ENCODE results near the gene ZMYND19. TPM values are rescaled to one million over a fixed set of nuclear protein-coding genes. Genes with fewer than 3 reads are reported as not detected.
"Not testable (repeated sequence)": the region's sequence is repeated elsewhere in the genome, so short reads cannot be mapped to it uniquely, and the experiment has no call there.

Gene ZMYND19
- polyA plus RNA-seq, 2 donors: 25.9 to 33.2 TPM

DNA sequence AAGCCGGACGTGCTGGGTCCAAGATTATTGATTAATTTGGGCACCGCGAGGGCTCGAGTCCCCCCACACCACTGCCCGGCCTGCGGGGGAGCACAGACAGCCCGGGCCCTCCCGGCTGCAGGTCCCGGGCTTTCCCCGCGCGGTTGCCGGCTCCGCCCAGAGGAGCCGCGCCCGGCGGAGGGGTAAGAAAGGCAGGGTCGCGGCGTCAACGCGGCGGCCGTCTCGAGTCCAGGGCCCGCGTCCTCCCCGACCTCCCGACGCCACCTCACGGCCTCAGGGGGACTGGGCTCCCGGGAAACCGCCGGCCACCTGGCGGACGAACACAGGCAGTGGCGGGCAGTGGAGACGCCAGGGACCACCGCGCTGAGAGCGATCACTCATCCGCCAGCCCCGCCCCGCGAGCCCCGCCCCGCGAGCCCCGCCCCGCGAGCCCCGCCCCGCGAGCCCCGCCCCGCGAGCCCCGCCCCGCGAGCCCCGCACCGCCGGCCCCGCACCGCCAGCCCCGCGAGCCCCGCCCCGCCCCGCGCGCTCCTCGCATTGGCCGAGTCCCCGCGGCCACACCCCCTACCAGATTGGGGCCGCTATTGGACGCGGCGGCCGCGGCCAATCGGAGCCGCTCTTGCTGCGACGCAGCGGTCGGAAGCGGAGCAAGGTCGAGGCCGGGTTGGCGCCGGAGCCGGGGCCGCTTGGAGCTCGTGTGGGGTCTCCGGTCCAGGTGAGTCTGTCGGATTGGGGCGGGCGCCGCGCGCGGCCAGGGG lies 38.9 kb downstream of the ZMYND19 start, which contains the start of gene MRPL41:
Gene MRPL41 (plus strand): TSS at position 616 of the 758 bp plus-strand sequence. CDS start 203 bp downstream, outside the sequence.
- H3K4me3 ChIP-seq (ENCODE audit: low read depth in 1 of 2, low read length in 2 of 2): peak within 1 kb of the TSS; percentile 69 to 89
- no peaks in the 10 kb centered on the region for H3K27me3 ChIP-seq (ENCODE audit: control insufficient read depth in 1 of 2, insufficient read depth in 2 of 2, low read length in 2 of 2)
- H3K27ac ChIP-seq (ENCODE audit: low read depth in 2 of 2, low read length in 1 of 2): peak within 1 kb of the TSS; percentile 87 to 92
- H3K9me3 ChIP-seq (ENCODE audit: control insufficient read depth in 2 of 2, insufficient read depth in 1 of 2, low read depth in 1 of 2, low read length in 1 of 2): no peaks in the 10 kb centered on the region
- 1% methylated on average over 45 to 106 of the region's 106 CpGs for WGBS, 2 donors
- H3K4me1 ChIP-seq (ENCODE audit: control insufficient read depth in 2 of 2, insufficient read depth in 2 of 2, low read length in 1 of 2): peaks cover 0 to 17% of the 10 kb centered on the region in 2 donors
- peaks cover 6 to 15% of the 10 kb centered on the region in 2 donors for H3K36me3 ChIP-seq (ENCODE audit: control insufficient read depth in 2 of 2, insufficient read depth in 2 of 2, low read length in 1 of 2)

DNA sequence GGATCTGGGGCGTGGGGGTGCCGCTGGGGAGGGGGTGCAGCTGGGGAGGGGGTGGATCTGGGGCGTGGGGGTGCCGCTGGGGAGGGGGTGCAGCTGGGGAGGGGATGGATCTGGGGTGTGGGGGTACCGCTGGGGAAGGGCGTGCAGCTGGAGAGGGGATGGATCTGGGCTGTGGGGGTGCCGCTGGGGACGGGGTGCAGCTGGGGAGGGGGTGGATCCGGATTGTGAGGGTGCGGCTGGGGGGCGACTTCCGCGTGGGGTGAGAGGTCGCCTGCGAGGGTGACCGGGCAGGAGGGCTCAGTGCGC lies 39.4 kb downstream of the ZMYND19 start:
- H3K27me3 ChIP-seq (ENCODE audit: control insufficient read depth in 1 of 2, insufficient read depth in 2 of 2, low read length in 2 of 2); H3K36me3 ChIP-seq (ENCODE audit: control insufficient read depth in 2 of 2, insufficient read depth in 2 of 2, low read length in 1 of 2); H3K9me3 ChIP-seq (ENCODE audit: control insufficient read depth in 2 of 2, insufficient read depth in 1 of 2, low read depth in 1 of 2, low read length in 1 of 2): not testable (repeated sequence)
- H3K27ac ChIP-seq (ENCODE audit: low read depth in 2 of 2, low read length in 1 of 2): peak overlapping the region; percentile 87 to 92
- WGBS, 2 donors: 0% methylated on average over 4 to 16 of the region's 17 CpGs
- peaks cover 0 to 12% of the 10 kb centered on the region in 2 donors for H3K4me1 ChIP-seq (ENCODE audit: control insufficient read depth in 2 of 2, insufficient read depth in 2 of 2, low read length in 1 of 2)
- peak overlapping the region; percentile 69 to 70 for H3K4me3 ChIP-seq (ENCODE audit: low read depth in 1 of 2, low read length in 2 of 2)

DNA sequence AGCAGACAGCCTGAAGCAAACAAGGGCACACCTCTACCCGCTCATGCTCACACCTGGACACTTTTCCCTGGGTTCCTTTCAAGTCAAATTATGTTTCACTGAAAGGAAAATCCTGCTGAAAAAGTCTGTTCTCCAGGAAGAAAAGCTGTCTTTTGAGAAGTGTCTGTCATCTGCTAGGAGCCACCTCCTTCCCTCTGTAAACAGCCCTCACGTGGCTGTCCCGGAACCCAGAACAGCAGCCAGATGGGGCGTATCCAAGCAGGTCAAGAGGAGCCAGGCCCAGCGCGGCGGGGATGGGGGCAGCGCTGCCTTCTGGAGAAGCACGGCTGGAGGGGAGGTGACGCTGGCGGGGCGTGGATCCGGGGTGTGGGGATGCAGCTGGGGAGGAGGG lies 40.1 kb downstream of the ZMYND19 start, which contains the start of gene PNPLA7:
Gene PNPLA7 (minus strand): TSS at position 172 of the 391 bp plus-strand sequence. CDS start 205 bp downstream, outside the sequence.
- no peaks in the 10 kb centered on the region for H3K9me3 ChIP-seq (ENCODE audit: control insufficient read depth in 2 of 2, insufficient read depth in 1 of 2, low read depth in 1 of 2, low read length in 1 of 2)
- peak within 1 kb of the TSS; percentile 69 to 70 for H3K4me3 ChIP-seq (ENCODE audit: low read depth in 1 of 2, low read length in 2 of 2)
- peaks cover 4 to 5% of the 10 kb centered on the region in 2 donors for H3K36me3 ChIP-seq (ENCODE audit: control insufficient read depth in 2 of 2, insufficient read depth in 2 of 2, low read length in 1 of 2)
- WGBS, 2 donors: 2 to 4% methylated on average over 13 of the region's 13 CpGs
- peaks cover 0 to 12% of the 10 kb centered on the region in 2 donors for H3K4me1 ChIP-seq (ENCODE audit: control insufficient read depth in 2 of 2, insufficient read depth in 2 of 2, low read length in 1 of 2)
- peak within 1 kb of the TSS; percentile 87 to 92 for H3K27ac ChIP-seq (ENCODE audit: low read depth in 2 of 2, low read length in 1 of 2)
- H3K27me3 ChIP-seq (ENCODE audit: control insufficient read depth in 1 of 2, insufficient read depth in 2 of 2, low read length in 2 of 2): no peaks in the 10 kb centered on the region

DNA sequence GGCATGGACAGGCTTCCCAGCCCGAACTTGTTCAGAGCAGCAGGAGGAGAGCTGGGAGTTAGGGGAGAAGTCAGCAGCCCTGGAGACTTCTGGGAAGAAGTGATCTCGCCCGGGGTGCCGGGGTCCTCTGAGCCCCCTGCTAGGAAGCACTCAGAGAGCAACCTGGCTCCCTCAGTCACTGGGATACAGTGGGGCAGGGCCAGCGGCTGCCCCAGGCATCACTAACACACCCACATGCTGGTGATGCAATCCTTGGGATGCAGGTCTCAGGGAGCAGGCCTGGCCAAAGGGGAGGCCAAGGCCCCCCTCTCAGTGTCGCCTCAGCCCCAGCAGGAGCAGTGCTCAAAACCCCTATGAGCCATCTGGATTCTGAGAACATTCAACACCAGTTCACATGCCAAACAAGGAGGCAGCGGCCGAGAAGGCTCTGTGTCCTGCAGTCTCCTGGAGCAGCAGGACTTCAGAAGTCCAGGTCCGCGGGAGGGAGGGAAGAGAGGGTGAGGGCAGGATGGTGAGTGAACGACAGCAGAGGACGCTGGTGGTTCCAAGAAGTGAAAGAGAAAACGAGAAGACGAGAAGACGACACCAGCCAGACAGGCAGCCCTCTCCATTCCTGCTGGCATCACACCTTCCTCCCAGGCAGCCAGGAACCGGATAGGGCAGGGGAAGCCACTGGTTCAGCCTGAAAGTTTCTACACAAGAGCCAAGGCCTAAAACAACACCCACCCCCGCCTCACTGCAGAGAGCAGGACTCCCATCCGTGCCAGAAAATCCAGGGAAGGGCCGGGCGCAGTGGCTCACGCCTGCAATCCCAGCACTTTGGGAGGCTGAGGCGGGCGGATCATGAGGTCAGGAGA lies 42.4 kb downstream of the ZMYND19 start:
- Histone ChIP-seq H3K9me3 (ENCODE audit: control insufficient read depth in 2 of 2, insufficient read depth in 1 of 2, low read depth in 1 of 2, low read length in 1 of 2) (no peaks in the 10 kb centered on the region), H3K27me3 (ENCODE audit: control insufficient read depth in 1 of 2, insufficient read depth in 2 of 2, low read length in 2 of 2) (no peaks in the 10 kb centered on the region), H3K36me3 (ENCODE audit: control insufficient read depth in 2 of 2, insufficient read depth in 2 of 2, low read length in 1 of 2) (no peaks in the 10 kb centered on the region), H3K27ac (ENCODE audit: low read depth in 2 of 2, low read length in 1 of 2) (peak overlapping the region in 1 of 2 donors; percentile 58), H3K4me1 (ENCODE audit: control insufficient read depth in 2 of 2, insufficient read depth in 2 of 2, low read length in 1 of 2) (peaks cover 0 to 12% of the 10 kb centered on the region in 2 donors), H3K4me3 (ENCODE audit: low read depth in 1 of 2, low read length in 2 of 2) (no peak overlapping the region)
- 85 to 87% methylated on average over 23 of the region's 23 CpGs for WGBS, 2 donors

DNA sequence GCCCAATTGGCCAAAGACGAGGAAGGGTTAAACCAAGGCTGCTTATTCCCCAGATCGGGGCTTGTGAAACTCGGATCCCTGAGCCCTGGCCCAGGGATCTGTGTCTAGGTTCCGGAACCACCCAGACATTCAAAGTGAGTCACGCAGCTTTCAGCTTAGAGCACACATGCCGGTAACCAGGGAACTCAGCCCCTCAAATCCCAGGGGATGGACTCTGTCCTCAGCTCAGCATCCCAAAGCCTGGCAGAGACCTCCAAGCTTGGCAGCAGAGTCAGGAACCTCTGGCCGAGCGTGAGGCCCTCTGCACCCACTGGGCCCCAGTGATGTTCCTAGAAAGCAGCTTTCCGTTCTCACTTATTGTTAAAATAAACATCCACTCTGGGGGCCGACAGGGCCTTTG lies 45.2 kb downstream of the ZMYND19 start:
- H3K9me3 ChIP-seq (ENCODE audit: control insufficient read depth in 2 of 2, insufficient read depth in 1 of 2, low read depth in 1 of 2, low read length in 1 of 2): no peaks in the 10 kb centered on the region
- WGBS, 2 donors: 73 to 77% methylated on average over 10 of the region's 10 CpGs
- no peaks in the 10 kb centered on the region for H3K36me3 ChIP-seq (ENCODE audit: control insufficient read depth in 2 of 2, insufficient read depth in 2 of 2, low read length in 1 of 2)
- peaks cover 0 to 7% of the 10 kb centered on the region in 2 donors for H3K4me1 ChIP-seq (ENCODE audit: control insufficient read depth in 2 of 2, insufficient read depth in 2 of 2, low read length in 1 of 2)
- no peak overlapping the region for H3K4me3 ChIP-seq (ENCODE audit: low read depth in 1 of 2, low read length in 2 of 2)
- no peaks in the 10 kb centered on the region for H3K27me3 ChIP-seq (ENCODE audit: control insufficient read depth in 1 of 2, insufficient read depth in 2 of 2, low read length in 2 of 2)
- no peak overlapping the region for H3K27ac ChIP-seq (ENCODE audit: low read depth in 2 of 2, low read length in 1 of 2)

DNA sequence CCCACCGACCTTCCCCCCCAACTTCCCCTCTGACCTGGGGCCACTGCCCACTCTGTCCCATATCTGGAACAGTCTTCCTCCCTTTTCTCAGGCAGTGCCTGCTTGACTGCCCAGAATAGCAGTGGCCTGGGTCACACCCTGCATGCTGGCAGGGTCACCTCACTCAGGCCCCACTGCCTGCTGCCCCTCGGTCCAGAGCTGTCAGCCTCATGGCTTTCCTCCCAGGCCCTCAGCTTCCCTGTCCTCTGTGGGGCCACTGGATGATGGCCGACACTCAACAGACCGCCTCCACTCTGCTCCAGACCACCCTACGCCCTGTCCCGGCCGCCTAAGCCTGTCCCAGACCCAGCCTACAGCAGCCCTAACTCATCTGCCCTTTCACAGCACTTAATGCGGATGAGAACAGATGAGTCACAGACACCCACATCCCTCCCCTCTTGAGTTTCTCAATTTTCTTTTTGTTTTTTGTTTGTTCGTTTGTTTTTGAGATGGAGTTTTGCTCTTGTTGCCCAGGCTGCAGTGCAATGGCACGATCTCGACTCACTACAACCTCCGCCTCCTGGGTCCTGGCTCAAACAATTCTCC lies 46.0 kb downstream of the ZMYND19 start:
- Histone ChIP-seq H3K9me3 (ENCODE audit: control insufficient read depth in 2 of 2, insufficient read depth in 1 of 2, low read depth in 1 of 2, low read length in 1 of 2) (no peaks in the 10 kb centered on the region), H3K27me3 (ENCODE audit: control insufficient read depth in 1 of 2, insufficient read depth in 2 of 2, low read length in 2 of 2) (no peaks in the 10 kb centered on the region), H3K4me3 (ENCODE audit: low read depth in 1 of 2, low read length in 2 of 2) (no peak overlapping the region), H3K4me1 (ENCODE audit: control insufficient read depth in 2 of 2, insufficient read depth in 2 of 2, low read length in 1 of 2) (peaks cover 0 to 3% of the 10 kb centered on the region in 2 donors), H3K27ac (ENCODE audit: low read depth in 2 of 2, low read length in 1 of 2) (no peak overlapping the region), H3K36me3 (ENCODE audit: control insufficient read depth in 2 of 2, insufficient read depth in 2 of 2, low read length in 1 of 2) (no peaks in the 10 kb centered on the region)
- 85 to 86% methylated on average over 12 of the region's 12 CpGs for WGBS, 2 donors

DNA sequence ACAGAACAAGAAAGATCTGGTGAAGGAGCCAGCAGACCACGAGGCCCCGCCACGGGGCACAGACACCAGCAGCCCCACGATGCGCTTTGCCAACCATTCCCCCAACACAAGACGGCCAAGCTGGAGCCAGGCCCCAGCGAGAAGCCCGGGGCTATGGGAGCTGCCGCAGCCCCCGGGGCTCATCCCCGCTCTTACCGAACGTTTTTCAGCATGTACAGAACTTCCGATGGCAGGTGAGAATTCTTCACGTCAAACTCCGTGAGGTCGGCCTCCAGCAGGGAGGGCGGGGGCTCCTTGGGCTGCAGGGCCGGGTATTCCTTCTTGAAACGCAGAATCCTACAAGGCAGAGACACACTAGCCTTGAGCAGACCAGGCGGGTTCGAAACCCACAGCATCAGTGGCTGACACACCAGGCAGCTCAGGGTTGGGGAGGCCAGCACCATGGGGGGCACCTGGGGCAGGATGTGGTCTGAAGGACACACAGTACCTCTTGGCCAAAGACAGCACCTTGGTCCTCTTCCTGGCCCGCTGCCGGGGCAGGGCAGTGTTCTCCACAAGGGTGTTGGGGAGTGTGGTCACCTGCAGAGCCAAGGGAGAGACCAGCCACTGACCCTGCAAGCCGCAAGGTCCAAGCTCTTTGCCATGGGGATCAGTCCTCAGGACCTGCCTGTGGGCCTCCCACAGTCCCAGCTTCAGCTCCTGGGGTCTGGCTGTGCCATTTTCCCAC lies 46.9 kb downstream of the ZMYND19 start:
- Histone ChIP-seq H3K4me3 (ENCODE audit: low read depth in 1 of 2, low read length in 2 of 2) (no peak overlapping the region), H3K27me3 (ENCODE audit: control insufficient read depth in 1 of 2, insufficient read depth in 2 of 2, low read length in 2 of 2) (no peaks in the 10 kb centered on the region), H3K27ac (ENCODE audit: low read depth in 2 of 2, low read length in 1 of 2) (no peak overlapping the region), H3K4me1 (ENCODE audit: control insufficient read depth in 2 of 2, insufficient read depth in 2 of 2, low read length in 1 of 2) (peaks cover 0 to 3% of the 10 kb centered on the region in 2 donors), H3K9me3 (ENCODE audit: control insufficient read depth in 2 of 2, insufficient read depth in 1 of 2, low read depth in 1 of 2, low read length in 1 of 2) (no peaks in the 10 kb centered on the region), H3K36me3 (ENCODE audit: control insufficient read depth in 2 of 2, insufficient read depth in 2 of 2, low read length in 1 of 2) (no peaks in the 10 kb centered on the region)
- 90% methylated on average over 25 of the region's 25 CpGs for WGBS, 2 donors

DNA sequence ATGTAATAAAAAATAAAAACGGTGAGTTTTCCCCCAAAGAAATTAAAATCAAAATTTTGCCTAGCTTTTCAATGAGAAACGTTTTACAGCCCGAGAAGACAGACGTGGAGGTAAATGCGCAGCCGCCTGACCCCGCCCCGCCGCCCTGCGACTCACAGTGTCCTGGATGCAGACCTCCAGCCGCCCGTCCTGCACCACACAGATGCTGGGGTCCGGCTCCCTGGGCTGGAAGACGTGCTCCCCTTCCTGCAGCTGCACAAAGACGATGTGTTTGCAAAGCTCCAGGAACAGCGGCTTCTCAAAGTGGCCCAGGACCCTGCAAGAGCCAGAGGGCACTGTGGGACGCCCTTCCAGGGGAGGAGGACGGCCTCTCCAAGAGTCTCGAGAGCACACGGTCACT lies 47.8 kb downstream of the ZMYND19 start:
- Histone ChIP-seq H3K4me1 (ENCODE audit: control insufficient read depth in 2 of 2, insufficient read depth in 2 of 2, low read length in 1 of 2) (no peaks in the 10 kb centered on the region), H3K36me3 (ENCODE audit: control insufficient read depth in 2 of 2, insufficient read depth in 2 of 2, low read length in 1 of 2) (no peaks in the 10 kb centered on the region), H3K4me3 (ENCODE audit: low read depth in 1 of 2, low read length in 2 of 2) (no peak overlapping the region), H3K27ac (ENCODE audit: low read depth in 2 of 2, low read length in 1 of 2) (no peak overlapping the region), H3K27me3 (ENCODE audit: control insufficient read depth in 1 of 2, insufficient read depth in 2 of 2, low read length in 2 of 2) (no peaks in the 10 kb centered on the region), H3K9me3 (ENCODE audit: control insufficient read depth in 2 of 2, insufficient read depth in 1 of 2, low read depth in 1 of 2, low read length in 1 of 2) (no peaks in the 10 kb centered on the region)
- 91 to 92% methylated on average over 20 of the region's 20 CpGs for WGBS, 2 donors

DNA sequence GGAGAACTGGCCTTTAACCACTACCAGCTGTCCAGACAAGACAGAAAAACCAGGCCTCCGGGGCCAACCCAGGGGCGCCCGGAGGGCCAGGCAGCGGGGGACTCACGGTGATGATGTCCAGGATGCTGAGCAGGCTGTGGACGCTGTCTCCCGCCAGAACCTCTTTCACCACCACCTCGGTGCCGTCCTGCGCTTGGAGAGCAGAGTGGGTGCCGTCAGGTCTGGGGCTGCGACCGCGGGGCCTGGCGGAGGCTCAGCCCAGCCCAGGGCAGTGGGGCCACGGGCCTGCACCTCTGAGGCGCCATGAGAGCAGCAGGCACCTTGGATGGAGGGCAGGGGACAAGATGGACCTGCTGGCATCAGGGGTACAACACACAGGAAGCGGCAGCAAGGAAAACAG lies 49.8 kb downstream of the ZMYND19 start:
- Histone ChIP-seq H3K9me3 (ENCODE audit: control insufficient read depth in 2 of 2, insufficient read depth in 1 of 2, low read depth in 1 of 2, low read length in 1 of 2) (no peaks in the 10 kb centered on the region), H3K36me3 (ENCODE audit: control insufficient read depth in 2 of 2, insufficient read depth in 2 of 2, low read length in 1 of 2) (no peaks in the 10 kb centered on the region), H3K4me1 (ENCODE audit: control insufficient read depth in 2 of 2, insufficient read depth in 2 of 2, low read length in 1 of 2) (no peaks in the 10 kb centered on the region), H3K27me3 (ENCODE audit: control insufficient read depth in 1 of 2, insufficient read depth in 2 of 2, low read length in 2 of 2) (no peaks in the 10 kb centered on the region), H3K27ac (ENCODE audit: low read depth in 2 of 2, low read length in 1 of 2) (no peak overlapping the region), H3K4me3 (ENCODE audit: low read depth in 1 of 2, low read length in 2 of 2) (no peak overlapping the region)
- WGBS, 2 donors: 92 to 95% methylated on average over 18 of the region's 18 CpGs

Measured in esophagus (tissue), 2 donors.